ENCODE results near the gene PCARE.

Gene PCARE

DNA sequence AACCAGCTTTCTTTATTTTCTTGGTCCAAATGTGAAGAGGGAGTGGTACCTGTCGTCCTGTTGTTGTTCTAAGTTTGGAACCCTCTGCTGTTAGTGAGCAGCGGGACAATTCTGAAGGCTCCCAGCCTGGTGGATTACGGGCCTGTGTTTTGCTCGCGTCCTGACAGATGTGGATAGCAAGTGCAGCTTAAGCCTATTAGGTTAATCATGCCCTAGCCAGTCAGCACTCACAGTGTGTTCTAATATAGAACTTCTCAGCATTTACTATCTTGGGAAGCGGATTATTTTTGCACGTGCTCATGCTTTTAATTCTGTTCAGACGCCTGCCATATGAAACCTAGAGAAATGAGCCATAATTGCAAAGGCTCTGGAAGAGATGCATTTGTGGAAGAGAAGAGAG lies at the start of gene PCARE:
Gene PCARE, minus strand, starts transcription at position 113 of the 400 bp plus-strand sequence. CDS start 262 bp downstream, outside the sequence.
- H3K4me3 ChIP-seq (ENCODE audit: low read depth in 1 of 2, low read length in 2 of 2): no peak within 1 kb of the TSS
- peaks cover 0 to 9% of the 10 kb centered on the region in 2 donors for H3K4me1 ChIP-seq (ENCODE audit: control insufficient read depth in 1 of 2, insufficient read depth in 2 of 2, low read length in 2 of 2)
- no peaks in the 10 kb centered on the region for H3K27me3 ChIP-seq (ENCODE audit: low read depth, low read length)
- H3K36me3 ChIP-seq (ENCODE audit: control insufficient read depth in 1 of 2, insufficient read depth in 2 of 2, low read length in 2 of 2): no peaks in the 10 kb centered on the region
- no peak within 1 kb of the TSS for H3K27ac ChIP-seq (ENCODE audit: low read length)
- peaks cover 0 to 2% of the 10 kb centered on the region in 2 donors for H3K9me3 ChIP-seq (ENCODE audit: control insufficient read depth in 1 of 2, low read length in 2 of 2)

DNA sequence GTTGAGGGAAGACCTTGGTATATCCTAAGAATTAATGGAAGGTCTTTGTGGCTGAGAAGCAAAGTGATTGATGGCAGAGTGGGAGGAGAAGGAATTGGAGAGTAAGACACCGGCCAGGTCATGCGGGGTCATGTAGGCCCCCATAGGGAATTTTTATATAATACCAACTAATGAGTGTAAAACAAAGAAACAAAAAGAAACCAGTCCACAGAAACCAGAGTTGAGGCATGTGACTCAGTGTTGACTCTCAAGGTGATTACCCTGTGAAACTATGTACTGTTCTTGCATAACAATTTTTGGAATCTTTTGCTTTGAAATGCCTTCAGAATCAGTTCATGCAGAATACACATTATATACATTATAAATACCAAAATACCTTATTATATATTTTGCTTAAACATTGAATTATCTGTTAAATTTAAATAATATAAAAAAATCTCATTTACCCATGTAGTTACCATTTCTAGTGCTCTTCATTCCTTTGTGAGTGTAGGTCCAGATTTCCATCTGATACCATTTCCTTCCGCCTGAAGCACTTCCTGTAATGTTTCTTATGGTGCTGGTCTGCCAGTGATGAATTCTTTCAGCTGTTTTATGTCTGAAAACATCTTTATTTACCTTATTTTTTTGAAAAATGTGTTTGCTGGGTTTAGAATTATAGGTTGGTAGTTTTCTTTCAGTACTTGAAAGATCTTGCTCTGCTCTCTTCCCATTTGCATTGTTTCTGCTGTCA lies 49.5 kb upstream of the PCARE start:
- no peaks in the 10 kb centered on the region for H3K27me3 ChIP-seq (ENCODE audit: low read depth, low read length)
- H3K36me3 ChIP-seq (ENCODE audit: control insufficient read depth in 1 of 2, insufficient read depth in 2 of 2, low read length in 2 of 2): peaks cover 0 to 24% of the 10 kb centered on the region in 2 donors
- peaks cover 0 to 8% of the 10 kb centered on the region in 2 donors for H3K9me3 ChIP-seq (ENCODE audit: control insufficient read depth in 1 of 2, low read length in 2 of 2)
- no peak overlapping the region for H3K27ac ChIP-seq (ENCODE audit: low read length)
- H3K4me1 ChIP-seq (ENCODE audit: control insufficient read depth in 1 of 2, insufficient read depth in 2 of 2, low read length in 2 of 2): peaks cover 0 to under 1% of the 10 kb centered on the region in 2 donors
- no peak overlapping the region for H3K4me3 ChIP-seq (ENCODE audit: low read depth in 1 of 2, low read length in 2 of 2)

DNA sequence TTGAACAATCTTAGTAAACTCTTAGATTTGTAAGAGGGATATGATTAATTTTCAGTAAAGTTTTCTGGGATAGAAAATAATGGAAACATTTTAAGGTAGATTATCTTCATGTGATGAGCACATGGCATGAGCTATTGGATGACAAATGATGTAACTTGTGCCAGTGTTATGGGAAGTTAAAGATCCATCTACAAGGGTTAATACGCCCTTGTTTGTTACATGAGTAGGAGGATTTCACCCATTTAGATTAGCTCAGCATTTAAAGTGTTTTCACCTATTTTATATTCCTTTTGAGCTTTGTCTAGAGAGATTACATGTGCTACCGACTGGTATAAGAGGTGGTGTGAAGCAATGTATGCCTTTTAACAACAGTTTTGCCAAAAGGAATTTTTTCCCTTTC lies 46.5 kb upstream of the PCARE start:
- Histone ChIP-seq H3K36me3 (ENCODE audit: control insufficient read depth in 1 of 2, insufficient read depth in 2 of 2, low read length in 2 of 2) (peaks cover 0 to 24% of the 10 kb centered on the region in 2 donors), H3K4me1 (ENCODE audit: control insufficient read depth in 1 of 2, insufficient read depth in 2 of 2, low read length in 2 of 2) (peaks cover 0 to 13% of the 10 kb centered on the region in 2 donors), H3K4me3 (ENCODE audit: low read depth in 1 of 2, low read length in 2 of 2) (no peak overlapping the region), H3K27me3 (ENCODE audit: low read depth, low read length) (no peaks in the 10 kb centered on the region), H3K9me3 (ENCODE audit: control insufficient read depth in 1 of 2, low read length in 2 of 2) (peaks cover 0 to 8% of the 10 kb centered on the region in 2 donors), H3K27ac (ENCODE audit: low read length) (no peak overlapping the region)

DNA sequence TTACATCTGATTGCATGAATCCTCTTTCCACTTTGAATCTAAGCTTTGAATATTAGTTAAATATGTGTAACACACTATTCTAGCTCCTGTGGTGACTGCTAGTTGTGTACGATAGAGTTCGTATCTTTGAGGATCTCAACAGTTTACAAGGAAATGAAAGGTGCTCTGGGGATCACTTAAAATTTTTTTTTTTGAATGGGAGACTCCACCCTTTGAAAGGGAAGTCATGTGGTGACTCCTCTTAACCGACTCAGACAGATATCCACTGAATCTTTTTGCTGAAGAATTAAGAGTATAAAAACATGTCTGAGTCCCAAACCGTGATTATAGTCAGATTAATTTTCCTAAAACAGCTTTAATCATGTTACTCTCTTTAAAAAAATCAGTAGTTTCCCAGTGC lies 44.9 kb upstream of the PCARE start:
- Histone ChIP-seq H3K27me3 (ENCODE audit: low read depth, low read length) (no peaks in the 10 kb centered on the region), H3K9me3 (ENCODE audit: control insufficient read depth in 1 of 2, low read length in 2 of 2) (peaks cover 0 to 4% of the 10 kb centered on the region in 2 donors), H3K36me3 (ENCODE audit: control insufficient read depth in 1 of 2, insufficient read depth in 2 of 2, low read length in 2 of 2) (peaks cover 0 to 15% of the 10 kb centered on the region in 2 donors), H3K4me1 (ENCODE audit: control insufficient read depth in 1 of 2, insufficient read depth in 2 of 2, low read length in 2 of 2) (peaks cover 0 to 20% of the 10 kb centered on the region in 2 donors), H3K4me3 (ENCODE audit: low read depth in 1 of 2, low read length in 2 of 2) (no peak overlapping the region), H3K27ac (ENCODE audit: low read length) (no peak overlapping the region)

GRCh38 chr2:29117636-29118303 lies 43.4 kb upstream of the PCARE start:
- Histone ChIP-seq H3K9me3 (ENCODE audit: control insufficient read depth in 1 of 2, low read length in 2 of 2) (no peaks in the 10 kb centered on the region), H3K27ac (ENCODE audit: low read length) (no peak overlapping the region), H3K27me3 (ENCODE audit: low read depth, low read length) (no peaks in the 10 kb centered on the region), H3K36me3 (ENCODE audit: control insufficient read depth in 1 of 2, insufficient read depth in 2 of 2, low read length in 2 of 2) (peaks cover 0 to 7% of the 10 kb centered on the region in 2 donors), H3K4me1 (ENCODE audit: control insufficient read depth in 1 of 2, insufficient read depth in 2 of 2, low read length in 2 of 2) (peaks cover 0 to 20% of the 10 kb centered on the region in 2 donors), H3K4me3 (ENCODE audit: low read depth in 1 of 2, low read length in 2 of 2) (no peak overlapping the region)

GRCh38 chr2:29115797-29116781 lies 41.8 kb upstream of the PCARE start:
- peaks cover 0 to 20% of the 10 kb centered on the region in 2 donors for H3K4me1 ChIP-seq (ENCODE audit: control insufficient read depth in 1 of 2, insufficient read depth in 2 of 2, low read length in 2 of 2)
- H3K27me3 ChIP-seq (ENCODE audit: low read depth, low read length): no peaks in the 10 kb centered on the region
- H3K4me3 ChIP-seq (ENCODE audit: low read depth in 1 of 2, low read length in 2 of 2): peak overlapping the region; percentile 88 to 90
- no peaks in the 10 kb centered on the region for H3K9me3 ChIP-seq (ENCODE audit: control insufficient read depth in 1 of 2, low read length in 2 of 2)
- H3K36me3 ChIP-seq (ENCODE audit: control insufficient read depth in 1 of 2, insufficient read depth in 2 of 2, low read length in 2 of 2): no peaks in the 10 kb centered on the region
- H3K27ac ChIP-seq (ENCODE audit: low read length): peak overlapping the region; percentile 95

DNA sequence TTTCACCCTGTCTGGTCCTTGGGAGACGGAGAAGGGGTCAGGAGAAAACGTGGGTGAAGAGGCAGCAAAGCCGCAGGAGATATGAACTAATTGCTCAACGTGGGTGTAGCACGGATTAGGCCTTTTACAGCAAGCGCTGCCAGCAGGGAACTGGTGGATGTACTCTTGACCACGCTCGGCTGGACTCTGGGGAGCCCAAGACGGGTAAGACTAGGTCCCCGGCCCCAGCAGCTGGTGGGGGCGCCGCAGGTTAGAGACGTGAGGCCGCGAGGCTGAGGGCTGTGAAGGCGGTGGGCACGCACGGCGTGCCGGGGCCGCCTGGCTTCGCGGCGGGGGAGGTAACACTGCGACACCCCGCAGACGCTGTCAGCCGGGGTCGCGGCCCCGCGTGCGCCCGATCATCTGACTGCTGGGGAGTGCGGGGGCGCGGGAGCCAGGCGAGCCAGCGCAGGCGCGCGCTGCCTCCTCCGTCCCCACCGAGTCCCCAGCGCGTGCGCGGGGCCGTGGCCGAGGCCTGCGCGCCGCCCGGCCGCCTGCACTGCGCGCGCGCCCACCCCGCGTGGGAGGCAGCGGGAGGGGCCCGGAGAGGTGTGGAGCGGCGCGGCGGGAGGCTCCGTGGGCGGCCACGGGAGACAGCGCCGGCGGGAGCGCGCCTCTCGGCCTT lies 40.8 kb upstream of the PCARE start, which contains the start of gene CLIP4:
Gene CLIP4, plus strand, starts transcription at position 470 of the 664 bp plus-strand sequence. CDS start 5,974 bp downstream, outside the sequence.
- Histone ChIP-seq H3K4me3 (ENCODE audit: low read depth in 1 of 2, low read length in 2 of 2) (peak within 1 kb of the TSS; percentile 88 to 90), H3K9me3 (ENCODE audit: control insufficient read depth in 1 of 2, low read length in 2 of 2) (no peaks in the 10 kb centered on the region), H3K4me1 (ENCODE audit: control insufficient read depth in 1 of 2, insufficient read depth in 2 of 2, low read length in 2 of 2) (peaks cover 0 to 20% of the 10 kb centered on the region in 2 donors), H3K36me3 (ENCODE audit: control insufficient read depth in 1 of 2, insufficient read depth in 2 of 2, low read length in 2 of 2) (no peaks in the 10 kb centered on the region), H3K27me3 (ENCODE audit: low read depth, low read length) (no peaks in the 10 kb centered on the region), H3K27ac (ENCODE audit: low read length) (peak within 1 kb of the TSS; percentile 95)

DNA sequence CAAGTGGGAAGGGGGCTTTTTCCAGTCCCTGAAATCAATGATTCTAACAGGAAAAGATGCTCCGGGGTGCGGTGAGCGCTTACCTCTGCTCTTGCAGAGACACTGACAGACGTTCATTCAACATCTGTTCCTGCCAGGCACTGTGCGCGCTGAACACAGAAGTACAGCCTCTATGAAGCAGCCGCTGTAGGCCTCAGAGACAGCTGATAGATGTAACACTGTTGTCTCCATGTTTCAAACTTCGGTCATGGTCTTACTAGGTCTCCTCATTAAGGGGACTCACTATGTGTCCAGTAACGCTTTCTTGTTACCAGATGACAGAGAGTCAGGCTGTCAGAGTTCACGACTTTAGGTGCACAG lies 40.2 kb upstream of the PCARE start:
- Histone ChIP-seq H3K9me3 (ENCODE audit: control insufficient read depth in 1 of 2, low read length in 2 of 2) (no peaks in the 10 kb centered on the region), H3K4me1 (ENCODE audit: control insufficient read depth in 1 of 2, insufficient read depth in 2 of 2, low read length in 2 of 2) (peaks cover 0 to 20% of the 10 kb centered on the region in 2 donors), H3K36me3 (ENCODE audit: control insufficient read depth in 1 of 2, insufficient read depth in 2 of 2, low read length in 2 of 2) (no peaks in the 10 kb centered on the region), H3K4me3 (ENCODE audit: low read depth in 1 of 2, low read length in 2 of 2) (peak overlapping the region; percentile 37 to 62), H3K27ac (ENCODE audit: low read length) (peak overlapping the region; percentile 52), H3K27me3 (ENCODE audit: low read depth, low read length) (no peaks in the 10 kb centered on the region)

DNA sequence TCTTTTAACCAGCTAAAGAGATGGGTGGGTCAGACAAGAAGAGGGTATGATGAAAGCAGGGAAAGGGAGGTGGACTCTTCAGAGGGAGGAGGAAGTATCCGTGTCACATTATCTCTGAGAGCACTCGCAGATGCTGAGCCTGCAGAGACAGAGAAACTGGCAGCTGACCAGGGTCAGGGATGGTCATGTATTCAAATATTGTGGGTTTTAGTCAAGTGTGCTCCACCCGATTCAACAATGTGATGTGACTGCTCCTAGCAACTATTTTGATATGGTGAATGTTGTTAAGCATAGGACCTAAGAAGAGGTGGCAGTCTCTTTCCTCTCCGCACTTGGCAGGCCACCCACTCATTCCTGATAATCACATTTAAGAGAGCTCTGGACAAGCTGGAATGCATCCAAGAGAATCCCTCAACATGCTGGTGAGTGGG lies 39.6 kb upstream of the PCARE start:
- H3K4me1 ChIP-seq (ENCODE audit: control insufficient read depth in 1 of 2, insufficient read depth in 2 of 2, low read length in 2 of 2): peaks cover 0 to 21% of the 10 kb centered on the region in 2 donors
- H3K27ac ChIP-seq (ENCODE audit: low read length): peak overlapping the region; percentile 52
- no peaks in the 10 kb centered on the region for H3K36me3 ChIP-seq (ENCODE audit: control insufficient read depth in 1 of 2, insufficient read depth in 2 of 2, low read length in 2 of 2)
- no peak overlapping the region for H3K4me3 ChIP-seq (ENCODE audit: low read depth in 1 of 2, low read length in 2 of 2)
- no peaks in the 10 kb centered on the region for H3K27me3 ChIP-seq (ENCODE audit: low read depth, low read length)
- H3K9me3 ChIP-seq (ENCODE audit: control insufficient read depth in 1 of 2, low read length in 2 of 2): no peaks in the 10 kb centered on the region

- Histone ChIP-seq H3K27ac (ENCODE audit: low read length) (no peak overlapping the region), H3K27me3 (ENCODE audit: low read depth, low read length) (no peaks in the 10 kb centered on the region), H3K9me3 (ENCODE audit: control insufficient read depth in 1 of 2, low read length in 2 of 2) (no peaks in the 10 kb centered on the region), H3K4me3 (ENCODE audit: low read depth in 1 of 2, low read length in 2 of 2) (no peak overlapping the region), H3K4me1 (ENCODE audit: control insufficient read depth in 1 of 2, insufficient read depth in 2 of 2, low read length in 2 of 2) (peaks cover 0 to 24% of the 10 kb centered on the region in 2 donors), H3K36me3 (ENCODE audit: control insufficient read depth in 1 of 2, insufficient read depth in 2 of 2, low read length in 2 of 2) (no peaks in the 10 kb centered on the region)
These were observed 38.8 kb upstream of the PCARE start for GRCh38 chr2:29113027-29113686.
